ENCODE data around the gene CTDSP2.
"Not testable (repeated sequence)": the region's sequence is repeated elsewhere in the genome, so short reads cannot be mapped to it uniquely, and the experiment has no call there.

Gene CTDSP2

GRCh38 chr12:57846577-57847319 is at the start of gene CTDSP2:
Gene CTDSP2 (minus strand): TSS chr12:57846729. CDS start chr12:57846435, 294 bp downstream.
- peak; percentile 87 for DNase-seq

GRCh38 chr12:57896115-57896433 is 49.5 kb upstream of the CTDSP2 start:
- no peak for DNase-seq

GRCh38 chr12:57895389-57896114 is 49.0 kb upstream of the CTDSP2 start:
- no peak for DNase-seq

- peak; percentile 88 for DNase-seq
Observed at GRCh38 chr12:57894399-57895292, 48.1 kb upstream of the CTDSP2 start.

GRCh38 chr12:57893431-57894353 is 47.2 kb upstream of the CTDSP2 start:
- DNase-seq = no peak

- DNase-seq = no peak
Observed at GRCh38 chr12:57892232-57892972, 45.9 kb upstream of the CTDSP2 start.

- no peak for DNase-seq
Observed at GRCh38 chr12:57891542-57892228, 45.2 kb upstream of the CTDSP2 start.

GRCh38 chr12:57890191-57891115 is 43.9 kb upstream of the CTDSP2 start:
- peak; percentile 50 for DNase-seq

- DNase-seq = peak; percentile 50
Observed at GRCh38 chr12:57889500-57889989, 43.0 kb upstream of the CTDSP2 start.

- peak; percentile 79 for DNase-seq
Observed at GRCh38 chr12:57888409-57889157, 42.1 kb upstream of the CTDSP2 start.

GRCh38 chr12:57887631-57888408 is 41.3 kb upstream of the CTDSP2 start:
- no peak for DNase-seq

GRCh38 chr12:57886964-57887363 is 40.4 kb upstream of the CTDSP2 start:
- not testable (repeated sequence) for DNase-seq

- DNase-seq = peak; percentile 84
Observed at GRCh38 chr12:57886542-57886941, 40.0 kb upstream of the CTDSP2 start.

- DNase-seq = no peak
Observed at GRCh38 chr12:57885207-57885606, 38.7 kb upstream of the CTDSP2 start.

GRCh38 chr12:57883700-57884099 is 37.2 kb upstream of the CTDSP2 start:
- peak; percentile 84 for DNase-seq

- DNase-seq = peak; percentile 29
Observed at GRCh38 chr12:57883057-57883456, 36.5 kb upstream of the CTDSP2 start.

- no peak for DNase-seq
Observed at GRCh38 chr12:57882575-57882974, 36.0 kb upstream of the CTDSP2 start.

- no peak for DNase-seq
Observed at GRCh38 chr12:57881475-57881874, 34.9 kb upstream of the CTDSP2 start.
